22Rv1 (cell line): Measurements from ENCODE around the gene EBF3.
A peak's percentile ranks its signal among the peaks of the same experiment; 100 is the strongest.

Source experiments
- H3K27ac ChIP-seq: fragments of 450-650 bp; 2 replicates; pipeline ENCODE4 v1.5.1; 2017
- CTCF ChIP-seq: fragments of 450-650 bp; IDR thresholded peaks from 2 replicates; pipeline ENCODE4 v1.5.1; 2017; ENCODE audit warnings: mild to moderate bottlenecking
- ZFX ChIP-seq: fragments of 450-650 bp; IDR thresholded peaks from 2 replicates; pipeline ENCODE4 v1.6.1; 2017; ENCODE audit warnings: antibody characterized with exemption, borderline replicate concordance

Gene EBF3

GRCh38 chr10:129892548-129893052, 71.5 kb downstream of the EBF3 start:
- no peak overlapping the region for H3K27ac ChIP-seq
- TF ChIP-seq ZFX, result no peak
- TF ChIP-seq CTCF, result no peak

- H3K27ac ChIP-seq, result no peak overlapping the region
- TF ChIP-seq CTCF, result no peak
- TF ChIP-seq ZFX, result no peak
Measured at GRCh38 chr10:129891806-129892205, 72.3 kb downstream of the EBF3 start.

- TF ChIP-seq CTCF (no peak), ZFX (no peak)
- no peak overlapping the region for H3K27ac ChIP-seq
Measured at GRCh38 chr10:129890170-129890569, 73.9 kb downstream of the EBF3 start.

GRCh38 chr10:129888784-129889616, 75.1 kb downstream of the EBF3 start:
- H3K27ac ChIP-seq, result no peak overlapping the region
- TF ChIP-seq CTCF (peak; percentile 73), ZFX (no peak)

- TF ChIP-seq CTCF (no peak), ZFX (no peak)
- no peak overlapping the region for H3K27ac ChIP-seq
Measured at GRCh38 chr10:129887986-129888783, 75.9 kb downstream of the EBF3 start.

GRCh38 chr10:129887381-129887905, 76.6 kb downstream of the EBF3 start:
- TF ChIP-seq ZFX (no peak), CTCF (no peak)
- H3K27ac ChIP-seq, result no peak overlapping the region
